ENCODE data around the gene GSX2. TPM values are rescaled to one million over a fixed set of nuclear protein-coding genes. Genes with fewer than 3 reads are reported as not detected.

GSX2 gene
- total and polyA plus RNA-seq, 2 of the 13 experiments (the other 11 are each of a cell fraction or from before 2014, with no cell fraction given), result not detected

GRCh38 chr4:54058171-54058570 is 41.8 kb upstream of the GSX2 start:
- TF ChIP-seq ZNF629 (CRISPR knock-in tag; conservative IDR thresholded peaks at IDR 0.05) (no peak), SRSF4 (IDR thresholded peaks at IDR 0.05; ENCODE audit: low read depth, low read length, poor library complexity, severe bottlenecking) (no peak), HOXA7 (CRISPR knock-in tag; IDR thresholded peaks at IDR 0.05) (no peak), TMF1 (CRISPR knock-in tag; IDR thresholded peaks at IDR 0.05; ENCODE audit: low read depth) (no peak), ZBTB7A (CRISPR knock-in tag; IDR thresholded peaks at IDR 0.05) (no peak), ZNF260 (CRISPR knock-in tag; IDR thresholded peaks at IDR 0.05; ENCODE audit: borderline replicate concordance, low read depth) (no peak), GABPA (IDR thresholded peaks at IDR 0.05; ENCODE audit: low read depth, low read length) (no peak), GABPA (CRISPR knock-in tag; IDR thresholded peaks at IDR 0.05; ENCODE audit: low read depth) (no peak), ZNF510 (CRISPR knock-in tag; IDR thresholded peaks at IDR 0.05; ENCODE audit: low read depth) (no peak), SOX6 (IDR thresholded peaks at IDR 0.05) (no peak), SOX6 (CRISPR knock-in tag; IDR thresholded peaks at IDR 0.05) (no peak), ARID3A (IDR thresholded peaks at IDR 0.05; ENCODE audit: low read depth, low read length) (no peak), ZNF232 (CRISPR knock-in tag; IDR thresholded peaks at IDR 0.05; ENCODE audit: borderline replicate concordance) (no peak)
- TF ChIP-seq, protein P1, sequence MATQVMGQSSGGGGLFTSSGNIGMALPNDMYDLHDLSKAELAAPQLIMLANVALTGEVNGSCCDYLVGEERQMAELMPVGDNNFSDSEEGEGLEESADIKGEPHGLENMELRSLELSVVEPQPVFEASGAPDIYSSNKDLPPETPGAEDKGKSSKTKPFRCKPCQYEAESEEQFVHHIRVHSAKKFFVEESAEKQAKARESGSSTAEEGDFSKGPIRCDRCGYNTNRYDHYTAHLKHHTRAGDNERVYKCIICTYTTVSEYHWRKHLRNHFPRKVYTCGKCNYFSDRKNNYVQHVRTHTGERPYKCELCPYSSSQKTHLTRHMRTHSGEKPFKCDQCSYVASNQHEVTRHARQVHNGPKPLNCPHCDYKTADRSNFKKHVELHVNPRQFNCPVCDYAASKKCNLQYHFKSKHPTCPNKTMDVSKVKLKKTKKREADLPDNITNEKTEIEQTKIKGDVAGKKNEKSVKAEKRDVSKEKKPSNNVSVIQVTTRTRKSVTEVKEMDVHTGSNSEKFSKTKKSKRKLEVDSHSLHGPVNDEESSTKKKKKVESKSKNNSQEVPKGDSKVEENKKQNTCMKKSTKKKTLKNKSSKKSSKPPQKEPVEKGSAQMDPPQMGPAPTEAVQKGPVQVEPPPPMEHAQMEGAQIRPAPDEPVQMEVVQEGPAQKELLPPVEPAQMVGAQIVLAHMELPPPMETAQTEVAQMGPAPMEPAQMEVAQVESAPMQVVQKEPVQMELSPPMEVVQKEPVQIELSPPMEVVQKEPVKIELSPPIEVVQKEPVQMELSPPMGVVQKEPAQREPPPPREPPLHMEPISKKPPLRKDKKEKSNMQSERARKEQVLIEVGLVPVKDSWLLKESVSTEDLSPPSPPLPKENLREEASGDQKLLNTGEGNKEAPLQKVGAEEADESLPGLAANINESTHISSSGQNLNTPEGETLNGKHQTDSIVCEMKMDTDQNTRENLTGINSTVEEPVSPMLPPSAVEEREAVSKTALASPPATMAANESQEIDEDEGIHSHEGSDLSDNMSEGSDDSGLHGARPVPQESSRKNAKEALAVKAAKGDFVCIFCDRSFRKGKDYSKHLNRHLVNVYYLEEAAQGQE (IDR thresholded peaks at IDR 0.05; ENCODE audit: borderline replicate concordance in 1 of 2, low read depth in 1 of 2, low read length in 2 of 2), result no peak
- CTCF ChIA-PET (ENCODE audit: low intra/inter-chr PET ratio, low total read pairs), result no interaction called here
- no peak overlapping the region for H2AFZ ChIP-seq (ENCODE audit: low read length)
- no peaks in the 10 kb centered on the region for H3K36me3 ChIP-seq (replicated peaks in 1 of 2; ENCODE audit: control insufficient read depth in 1 of 2, insufficient read depth in 2 of 2, low read length in 2 of 2)
- no peak overlapping the region for H3K4me3 ChIP-seq (replicated peaks in 1 of 3; ENCODE audit: insufficient read depth in 1 of 3, low read depth in 2 of 3, low read length in 3 of 3)
- no peaks in the 10 kb centered on the region for H3K9me3 ChIP-seq (ENCODE audit: low read length)
- no TSS peak for BruUV-seq (replicated peaks)
- DNase-seq (ENCODE audit: low spot score), result no peak
- intact Hi-C loops (cut with micrococcal nuclease; ENCODE audit: unreplicated experiment) (no loop called here), in situ Hi-C loops (cut with HindIII; ENCODE audit: extremely low pct_ligation_motif_present, low pct_unique_long_range_greater_than_20kb) (no loop called here)
- H3K4me2 ChIP-seq (ENCODE audit: low read depth, low read length), result no peak overlapping the region
- no peak for FAIRE-seq
- H3K27me3 ChIP-seq (ENCODE audit: control insufficient read depth in 1 of 2, insufficient read depth in 2 of 2, low read length in 2 of 2), result no peaks in the 10 kb centered on the region
- H3K4me1 ChIP-seq (ENCODE audit: insufficient read depth, low read length), result peaks cover 72% of the 10 kb centered on the region
- WGBS (ENCODE audit: low lambda C conversion rate), result 94% methylated on average over 3 of the region's 3 CpGs
- POLR2A ChIA-PET, result no interaction called here
- ATAC-seq, result no peak
- peaks cover 74% of the 10 kb centered on the region for H4K20me1 ChIP-seq (ENCODE audit: insufficient read depth, low read length)
- H3K27ac ChIP-seq (ENCODE audit: extremely low read length, insufficient read depth, low read length), result no peak overlapping the region
- H3K79me2 ChIP-seq (ENCODE audit: insufficient read depth, low read length), result peaks cover 93% of the 10 kb centered on the region
- no peak overlapping the region for H3K9ac ChIP-seq (ENCODE audit: insufficient read depth, low read depth, low read length)

Measured in HepG2 (cell line).